Esophagus squamous epithelium (tissue), 5 donors: Measurements from ENCODE around the gene TMEM63A. TPM values are rescaled to one million over a fixed set of nuclear protein-coding genes. Genes with fewer than 3 reads are reported as not detected.

Experiments used
- DNase-seq: peaks from one replicate; lab custom pipeline; 2025; lab: John Stamatoyannopoulos, UW
- H3K27ac ChIP-seq, 4 donors: fragments of 200-600 bp; sonication (generic); one replicate each; pipeline ENCODE4 v1.5.1; 2016 to 2019; ENCODE audit warnings: mild to moderate bottlenecking in 1 of 4
- H3K27me3 ChIP-seq, 4 donors: fragments of 200-600 bp; sonication (generic); 1 replicate in 3 of 4; 2 replicates in 1 of 4; pipeline versions ENCODE4 v1.5.1 to v1.6.0; 2017 to 2021; ENCODE audit warnings: antibody characterized with exemption in 1 of 4
- H3K36me3 ChIP-seq, 3 donors: fragments of 200-600 bp; sonication (generic); one replicate each; pipeline ENCODE4 v1.5.1; 2016 to 2019
- H3K4me1 ChIP-seq, 3 donors: fragments of 200-600 bp; sonication (generic); one replicate each; pipeline ENCODE4 v1.5.1; 2017 to 2019
- H3K4me3 ChIP-seq, 4 donors: fragments of 200-600 bp; sonication (generic); 1 replicate in 3 of 4; 2 replicates in 1 of 4; pipeline ENCODE4 v1.5.1; 2016 to 2019; ENCODE audit warnings: mild to moderate bottlenecking in 2 of 4, moderate library complexity in 1 of 4
- H3K9me3 ChIP-seq, 3 donors: fragments of 200-600 bp; sonication (generic); one replicate each; pipeline ENCODE4 v1.5.1; 2016 to 2019
- CTCF ChIP-seq, 6 experiments: fragments of 450-650 bp in 4 of 6; fragments of 200-600 bp in 2 of 6; sonication (generic) in 2 of 6; IDR thresholded peaks; one replicate each; pipeline ENCODE4 v1.5.1; 2016 to 2019; ENCODE audit warnings: antibody characterized with exemption in 6 of 6, mild to moderate bottlenecking in 4 of 6, moderate library complexity in 4 of 6
- POLR2A ChIP-seq, 4 donors: fragments of 450-650 bp; IDR thresholded peaks; one replicate each; pipeline ENCODE4 v1.6.1; 2017; ENCODE audit warnings: antibody characterized with exemption in 4 of 4, mild to moderate bottlenecking in 4 of 4, moderate library complexity in 3 of 4
- WGBS, 2 donors: methylation state at CpG; one replicate each; pipeline ENCODE4 v1.1.5; 2018; 5-methylcytosine and 5-hydroxymethylcytosine counted together
- intact Hi-C: fragments of 100-400 bp; cut with DNase I; formaldehyde crosslinking; loops from one replicate; pipeline ENCODE4 v1.15.0; 2022
- total RNA-seq, 4 donors: library from RNA; depleted of rRNA; stranded (reverse); fragments of >200 nt; gene quantifications; one replicate each; pipeline ENCODE4 v1.1.0, GENCODE V29; 2016
- donor health status: DM: yes; HTN: yes; CAD: no.

The TMEM63A gene
- total RNA-seq, 4 donors from 2014 or later: 9.8 to 27.1 (median 18.3) TPM

- 3 to 17% methylated on average over 2 to 4 of the region's 5 CpGs for WGBS, 2 donors
- no peaks in the 10 kb centered on the region for H3K9me3 ChIP-seq
- no peak overlapping the region for H3K4me3 ChIP-seq
- no peak for DNase-seq
- intact Hi-C loops: no loop called here
- H3K36me3 ChIP-seq: peaks cover 0 to 40% (median 0%) of the 10 kb centered on the region in 3 donors
- H3K27me3 ChIP-seq: no peaks in the 10 kb centered on the region
- TF ChIP-seq CTCF (IDR thresholded peaks at IDR 0.05): no peak
- TF ChIP-seq POLR2A (IDR thresholded peaks at IDR 0.05): no peak
- H3K4me1 ChIP-seq: peaks cover 28 to 66% (median 36%) of the 10 kb centered on the region in 3 donors
- H3K27ac ChIP-seq: peak overlapping the region in 3 of 4 donors; percentile 58 to 62 (median 59)
Measured at GRCh38 chr1:225919906-225920305, 37.7 kb upstream of the TMEM63A start.

- no peaks in the 10 kb centered on the region for H3K9me3 ChIP-seq
- intact Hi-C loops: no loop called here
- H3K27ac ChIP-seq: no peak overlapping the region
- H3K4me3 ChIP-seq: no peak overlapping the region
- H3K4me1 ChIP-seq: peaks cover 23 to 56% (median 30%) of the 10 kb centered on the region in 3 donors
- TF ChIP-seq POLR2A (IDR thresholded peaks at IDR 0.05) (no peak), CTCF (IDR thresholded peaks at IDR 0.05) (no peak)
- no peak for DNase-seq
- H3K27me3 ChIP-seq: no peaks in the 10 kb centered on the region
- H3K36me3 ChIP-seq: peaks cover 0 to 40% (median 0%) of the 10 kb centered on the region in 3 donors
- WGBS, 2 donors: 92 to 95% methylated on average over 4 of the region's 4 CpGs
Measured at GRCh38 chr1:225918280-225918679, 36.1 kb upstream of the TMEM63A start.

GRCh38 chr1:225917536-225917935 is 35.4 kb upstream of the TMEM63A start:
- no peak for DNase-seq
- Histone ChIP-seq H3K27me3 (no peaks in the 10 kb centered on the region), H3K36me3 (peaks cover 0 to 47% (median 0%) of the 10 kb centered on the region in 3 donors), H3K4me1 (peaks cover 16 to 49% (median 22%) of the 10 kb centered on the region in 3 donors), H3K27ac (no peak overlapping the region), H3K9me3 (no peaks in the 10 kb centered on the region), H3K4me3 (no peak overlapping the region)
- TF ChIP-seq CTCF (IDR thresholded peaks at IDR 0.05): no peak
- no peak for TF ChIP-seq POLR2A (IDR thresholded peaks at IDR 0.05)
- intact Hi-C loops: no loop called here
- WGBS, 2 donors: 37 to 56% methylated on average over 5 of the region's 5 CpGs

- 55 to 70% methylated on average over 3 of the region's 3 CpGs for WGBS, 2 donors
- Histone ChIP-seq H3K36me3 (peaks cover 0 to 48% (median 0%) of the 10 kb centered on the region in 3 donors), H3K27me3 (no peaks in the 10 kb centered on the region), H3K4me1 (peaks cover 12 to 45% (median 20%) of the 10 kb centered on the region in 3 donors), H3K27ac (no peak overlapping the region), H3K9me3 (no peaks in the 10 kb centered on the region), H3K4me3 (no peak overlapping the region)
- intact Hi-C loops: no loop called here
- TF ChIP-seq CTCF (IDR thresholded peaks at IDR 0.05): no peak
- no peak for TF ChIP-seq POLR2A (IDR thresholded peaks at IDR 0.05)
- no peak for DNase-seq
Measured at GRCh38 chr1:225917101-225917500, 34.9 kb upstream of the TMEM63A start.

- no peak overlapping the region for H3K4me3 ChIP-seq
- peaks cover 0 to 33% (median 0%) of the 10 kb centered on the region in 3 donors for H3K36me3 ChIP-seq
- no peaks in the 10 kb centered on the region for H3K9me3 ChIP-seq
- no peak for TF ChIP-seq CTCF (IDR thresholded peaks at IDR 0.05)
- TF ChIP-seq POLR2A (IDR thresholded peaks at IDR 0.05): no peak
- intact Hi-C loops: no loop called here
- peaks cover 7 to 40% (median 13%) of the 10 kb centered on the region in 3 donors for H3K4me1 ChIP-seq
- DNase-seq: no peak
- H3K27ac ChIP-seq: no peak overlapping the region
- no peaks in the 10 kb centered on the region for H3K27me3 ChIP-seq
- 73% methylated on average over 3 to 4 of the region's 7 CpGs for WGBS, 2 donors
Measured at GRCh38 chr1:225915538-225915991, 33.4 kb upstream of the TMEM63A start.
